DND-41 (cell line): ENCODE measurements around the gene PDIA5.

ENCODE experiments used
- ATAC-seq: fragments of 200-7000 bp; cut with Tn5 transposase; 3 replicates; pipeline ENCODE4 v1.9.1; 2021; ENCODE audit warnings: low read depth; ENCODE audit not compliant: insufficient read depth
- DNase-seq: peaks from one replicate; pipeline ENCODE4 v3.0.0-alpha.2; 2020
- H2AFZ ChIP-seq: 2 replicates; pipeline ENCODE4 v1.6.0; 2012; ENCODE audit warnings: low read depth, low read length
- H3K27ac ChIP-seq: 2 replicates; pipeline ENCODE4 v1.5.1; 2012; ENCODE audit warnings: low read length, inconsistent platforms
- H3K27me3 ChIP-seq: fragments of 200-600 bp; sonication (generic); 2 replicates; pipeline ENCODE4 v1.6.0; 2012; ENCODE audit warnings: low read length, mild to moderate bottlenecking, inconsistent platforms; ENCODE audit not compliant: insufficient read depth, poor library complexity
- H3K36me3 ChIP-seq: 2 replicates; pipeline ENCODE4 v1.5.1; 2012; ENCODE audit warnings: low read length, inconsistent platforms; ENCODE audit not compliant: insufficient read depth
- H3K4me1 ChIP-seq: 2 replicates; pipeline ENCODE4 v1.5.1; 2012; ENCODE audit warnings: mild to moderate bottlenecking, low read length; ENCODE audit not compliant: insufficient read depth
- H3K4me2 ChIP-seq: 2 replicates; pipeline ENCODE4 v1.6.0; 2012; ENCODE audit warnings: mild to moderate bottlenecking, moderate library complexity, low read length, inconsistent platforms; ENCODE audit not compliant: insufficient read depth
- H3K4me3 ChIP-seq, 2 experiments: fragments of 200-600 bp in 1 of 2; shearing (Covaris generic) in 1 of 2; 2 replicates each; pipeline ENCODE4 v1.5.1; 2012 to 2016; ENCODE audit warnings: inconsistent platforms in 2 of 2, low read length in 2 of 2, mild to moderate bottlenecking in 2 of 2, low read depth in 1 of 2, moderate library complexity in 1 of 2
- H3K79me2 ChIP-seq: 2 replicates; pipeline ENCODE4 v1.6.0; 2012; ENCODE audit warnings: low read length, inconsistent platforms; ENCODE audit not compliant: insufficient read depth
- H3K9ac ChIP-seq: 2 replicates; pipeline ENCODE4 v1.6.0; 2012; ENCODE audit warnings: low read depth, mild to moderate bottlenecking, inconsistent platforms, low read length, moderate library complexity
- H3K9me3 ChIP-seq: 2 replicates; pipeline ENCODE4 v1.5.1; 2012; ENCODE audit warnings: low read length, moderate library complexity, mild to moderate bottlenecking, inconsistent platforms; ENCODE audit not compliant: insufficient read depth, severe bottlenecking
- H4K20me1 ChIP-seq: 2 replicates; pipeline ENCODE4 v1.6.0; 2012; ENCODE audit warnings: low read length; ENCODE audit not compliant: insufficient read depth
- CTCF ChIP-seq: IDR thresholded peaks from 2 replicates; pipeline ENCODE4 v1.5.1; 2012; ENCODE audit warnings: borderline replicate concordance, low read length, moderate library complexity, mild to moderate bottlenecking; ENCODE audit not compliant: poor library complexity, severe bottlenecking; ENCODE audit errors: extremely low read depth
- EZH2 ChIP-seq: IDR thresholded peaks from 3 replicates; pipeline ENCODE4 v1.6.1; 2012; ENCODE audit warnings: borderline replicate concordance, low read depth, mild to moderate bottlenecking, moderate library complexity, low read length, inconsistent platforms; ENCODE audit not compliant: severe bottlenecking

PDIA5 gene

GRCh38 chr3:123071146-123071545 lies 4.3 kb downstream of the PDIA5 start:
- Histone ChIP-seq H3K4me3 (no peak overlapping the region), H3K4me1 (peaks cover 34% of the 10 kb centered on the region), H3K9me3 (no peaks in the 10 kb centered on the region), H3K4me2 (no peak overlapping the region), H3K27me3 (no peaks in the 10 kb centered on the region), H3K9ac (no peak overlapping the region), H3K27ac (no peak overlapping the region), H3K36me3 (no peaks in the 10 kb centered on the region), H3K79me2 (peaks cover 67% of the 10 kb centered on the region), H2AFZ (no peak overlapping the region), H4K20me1 (peaks cover 56% of the 10 kb centered on the region)
- peak; percentile 15 for TF ChIP-seq CTCF
- TF ChIP-seq EZH2, result no peak
- DNase-seq (no peak), ATAC-seq (no peak)

- no peak overlapping the region for H3K9ac ChIP-seq
- H3K27ac ChIP-seq, result no peak overlapping the region
- peaks cover 57% of the 10 kb centered on the region for H4K20me1 ChIP-seq
- no peak overlapping the region for H3K4me3 ChIP-seq
- H3K4me1 ChIP-seq, result peaks cover 30% of the 10 kb centered on the region
- ATAC-seq (no peak), DNase-seq (no peak)
- no peak for TF ChIP-seq EZH2
- TF ChIP-seq CTCF, result no peak
- H3K36me3 ChIP-seq, result no peaks in the 10 kb centered on the region
- H3K9me3 ChIP-seq, result no peaks in the 10 kb centered on the region
- H3K4me2 ChIP-seq, result no peak overlapping the region
- H3K79me2 ChIP-seq, result peaks cover 71% of the 10 kb centered on the region
- no peaks in the 10 kb centered on the region for H3K27me3 ChIP-seq
- H2AFZ ChIP-seq, result no peak overlapping the region
Measured at GRCh38 chr3:123071581-123071980, 4.8 kb downstream of the PDIA5 start.

GRCh38 chr3:123072152-123072551 lies 5.3 kb downstream of the PDIA5 start:
- H4K20me1 ChIP-seq, result peaks cover 60% of the 10 kb centered on the region
- ATAC-seq (no peak), DNase-seq (no peak)
- peaks cover 72% of the 10 kb centered on the region for H3K79me2 ChIP-seq
- H3K36me3 ChIP-seq, result no peaks in the 10 kb centered on the region
- no peak overlapping the region for H2AFZ ChIP-seq
- TF ChIP-seq CTCF, result no peak
- H3K27ac ChIP-seq, result no peak overlapping the region
- H3K9me3 ChIP-seq, result no peaks in the 10 kb centered on the region
- peaks cover 24% of the 10 kb centered on the region for H3K4me1 ChIP-seq
- no peak overlapping the region for H3K4me3 ChIP-seq
- H3K4me2 ChIP-seq, result no peak overlapping the region
- no peaks in the 10 kb centered on the region for H3K27me3 ChIP-seq
- H3K9ac ChIP-seq, result no peak overlapping the region

- TF ChIP-seq CTCF (no peak), EZH2 (no peak)
- Histone ChIP-seq H3K36me3 (no peaks in the 10 kb centered on the region), H3K4me2 (no peak overlapping the region), H3K4me1 (peaks cover 21% of the 10 kb centered on the region), H3K79me2 (peaks cover 73% of the 10 kb centered on the region), H4K20me1 (peaks cover 63% of the 10 kb centered on the region), H3K27me3 (no peaks in the 10 kb centered on the region), H3K9me3 (no peaks in the 10 kb centered on the region), H2AFZ (no peak overlapping the region), H3K27ac (no peak overlapping the region), H3K4me3 (no peak overlapping the region), H3K9ac (no peak overlapping the region)
- ATAC-seq (peak; percentile 27), DNase-seq (peak; percentile 16)
Measured at GRCh38 chr3:123072564-123072963, 5.7 kb downstream of the PDIA5 start.
